ENCODE measurements around the gene PTPN20. TPM values are rescaled to one million over a fixed set of nuclear protein-coding genes. Genes with fewer than 3 reads are reported as not detected.
"Not testable (repeated sequence)": the region's sequence is repeated elsewhere in the genome, so short reads cannot be mapped to it uniquely, and the experiment has no call there.

Gene PTPN20
- total RNA-seq (10 to 100 TPM; 20.9 to 39.6 TPM), polyA plus RNA-seq (ENCODE audit: insufficient read depth, low read depth, low replicate concordance) (23.1 TPM)
- long read RNA-seq, donor 1, result 0 reads
- long read RNA-seq, donor 2, result 0 reads

GRCh38 chr10:46911144-46911876, at the start of gene PTPN20:
Gene PTPN20 (plus strand): TSS chr10:46911428. CDS start chr10:46932500, 21,072 bp downstream.
- H3K27me3 ChIP-seq; H3K9me3 ChIP-seq; H3K36me3 ChIP-seq (ENCODE audit: low read depth, missing control alignments); intact Hi-C loops (cut with DNase I; ENCODE audit: low total_unique reads); H3K4me1 ChIP-seq; H3K27ac ChIP-seq: not testable (repeated sequence)
- WGBS, 2 donors, result 12 to 14% methylated on average over 17 to 22 of the region's 50 CpGs
- peak within 1 kb of the TSS in 1 of 2 donors; percentile 22 for H3K4me3 ChIP-seq
- DNase-seq, result peak; percentile 69
- peak in 1 of 3 experiments; percentile 10 for TF ChIP-seq CTCF (IDR thresholded peaks at IDR 0.05)

- DNase-seq; H3K4me1 ChIP-seq; H3K27me3 ChIP-seq; H3K4me3 ChIP-seq; intact Hi-C loops (cut with DNase I; ENCODE audit: low total_unique reads); H3K36me3 ChIP-seq (ENCODE audit: low read depth, missing control alignments); H3K9me3 ChIP-seq; H3K27ac ChIP-seq: not testable (repeated sequence)
Measured at GRCh38 chr10:46869716-46870115, 41.5 kb upstream of the PTPN20 start.

- intact Hi-C loops (cut with DNase I; ENCODE audit: low total_unique reads); H3K9me3 ChIP-seq; DNase-seq; H3K27ac ChIP-seq; H3K36me3 ChIP-seq (ENCODE audit: low read depth, missing control alignments); H3K4me1 ChIP-seq; H3K27me3 ChIP-seq; H3K4me3 ChIP-seq: not testable (repeated sequence)
- WGBS, 2 donors, result 91 to 93% methylated on average over 2 of the region's 4 CpGs
Measured at GRCh38 chr10:46871583-46871982, 39.6 kb upstream of the PTPN20 start.

GRCh38 chr10:46875304-46875703, 35.9 kb upstream of the PTPN20 start:
- DNase-seq, H3K27me3 ChIP-seq: not testable (repeated sequence)

GRCh38 chr10:46876773-46877172, 34.5 kb upstream of the PTPN20 start:
- H3K27me3 ChIP-seq; intact Hi-C loops (cut with DNase I; ENCODE audit: low total_unique reads); H3K4me1 ChIP-seq; H3K27ac ChIP-seq; H3K36me3 ChIP-seq (ENCODE audit: low read depth, missing control alignments); H3K4me3 ChIP-seq; DNase-seq; H3K9me3 ChIP-seq: not testable (repeated sequence)
- 85 to 89% methylated on average over 2 to 4 of the region's 5 CpGs for WGBS, 2 donors

More at GRCh38 chr10:46875304-46875703, 35.9 kb upstream of the PTPN20 start:
- intact Hi-C loops (cut with DNase I; ENCODE audit: low total_unique reads); H3K27ac ChIP-seq; H3K36me3 ChIP-seq (ENCODE audit: low read depth, missing control alignments); H3K9me3 ChIP-seq; H3K4me3 ChIP-seq; H3K4me1 ChIP-seq: not testable (repeated sequence)
- WGBS, 2 donors, result 84 to 88% methylated on average over 4 of the region's 6 CpGs

- H3K36me3 ChIP-seq (ENCODE audit: low read depth, missing control alignments); H3K9me3 ChIP-seq; intact Hi-C loops (cut with DNase I; ENCODE audit: low total_unique reads); DNase-seq; H3K4me3 ChIP-seq; H3K27me3 ChIP-seq; H3K4me1 ChIP-seq; H3K27ac ChIP-seq: not testable (repeated sequence)
- 75 to 91% methylated on average over 6 to 7 of the region's 7 CpGs for WGBS, 2 donors
Measured at GRCh38 chr10:46878761-46879160, 32.5 kb upstream of the PTPN20 start.

- H3K9me3 ChIP-seq; H3K36me3 ChIP-seq (ENCODE audit: low read depth, missing control alignments); H3K4me1 ChIP-seq; H3K4me3 ChIP-seq; H3K27ac ChIP-seq; H3K27me3 ChIP-seq; intact Hi-C loops (cut with DNase I; ENCODE audit: low total_unique reads): not testable (repeated sequence)
- 82 to 93% methylated on average over 4 to 6 of the region's 11 CpGs for WGBS, 2 donors
- DNase-seq, result peak; percentile 14
Measured at GRCh38 chr10:46890813-46891611, 20.2 kb upstream of the PTPN20 start.

- DNase-seq; H3K4me1 ChIP-seq; H3K27me3 ChIP-seq; H3K9me3 ChIP-seq; intact Hi-C loops (cut with DNase I; ENCODE audit: low total_unique reads); H3K36me3 ChIP-seq (ENCODE audit: low read depth, missing control alignments); H3K27ac ChIP-seq; H3K4me3 ChIP-seq: not testable (repeated sequence)
- WGBS, 2 donors, result 63 to 82% methylated on average over 7 of the region's 7 CpGs
Measured at GRCh38 chr10:46896762-46897692, 14.2 kb upstream of the PTPN20 start.

- H3K9me3 ChIP-seq; intact Hi-C loops (cut with DNase I; ENCODE audit: low total_unique reads); H3K27me3 ChIP-seq; H3K36me3 ChIP-seq (ENCODE audit: low read depth, missing control alignments); H3K4me3 ChIP-seq; H3K4me1 ChIP-seq; DNase-seq; H3K27ac ChIP-seq: not testable (repeated sequence)
- 27 to 32% methylated on average over 2 of the region's 2 CpGs for WGBS, 2 donors
Measured at GRCh38 chr10:46901247-46901646, 10.0 kb upstream of the PTPN20 start.

GRCh38 chr10:46903874-46904273, 7.4 kb upstream of the PTPN20 start:
- H3K4me3 ChIP-seq; DNase-seq; H3K36me3 ChIP-seq (ENCODE audit: low read depth, missing control alignments); H3K27ac ChIP-seq; H3K9me3 ChIP-seq; intact Hi-C loops (cut with DNase I; ENCODE audit: low total_unique reads); H3K4me1 ChIP-seq; H3K27me3 ChIP-seq: not testable (repeated sequence)
- no CpG with 5 or more reads among the region's 5 CpGs for WGBS, 2 donors
